HG03159 (cell line): ENCODE measurements around the gene RHOV.

ENCODE experiments used
- ATAC-seq: cut with Tn5 transposase; IDR thresholded peaks from one replicate; pipeline ENCODE4 v1.9.1; 2021; ENCODE audit warnings: mild to moderate bottlenecking, moderate library complexity; ENCODE audit not compliant: unreplicated experiment

The RHOV gene

DNA sequence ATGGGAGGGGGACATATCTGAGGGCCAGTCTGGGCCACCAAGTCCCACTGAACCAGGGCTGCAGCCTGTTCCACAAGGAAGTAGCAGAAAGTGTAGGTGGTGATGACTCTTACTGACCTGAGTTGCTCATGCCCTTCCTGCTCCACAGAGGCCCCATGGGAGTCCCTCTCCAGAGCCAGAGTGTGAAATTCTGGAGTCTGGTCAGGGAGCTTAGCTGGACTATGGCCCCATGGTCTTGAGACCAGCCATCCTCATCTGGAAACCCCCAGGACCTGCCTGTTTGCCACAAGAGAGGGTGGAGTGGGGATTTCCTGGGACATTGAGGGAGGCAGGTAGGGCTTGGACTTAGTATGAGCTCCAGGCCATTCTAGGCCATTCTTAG is 27.2 kb downstream of the RHOV start:
- no peak for ATAC-seq

DNA sequence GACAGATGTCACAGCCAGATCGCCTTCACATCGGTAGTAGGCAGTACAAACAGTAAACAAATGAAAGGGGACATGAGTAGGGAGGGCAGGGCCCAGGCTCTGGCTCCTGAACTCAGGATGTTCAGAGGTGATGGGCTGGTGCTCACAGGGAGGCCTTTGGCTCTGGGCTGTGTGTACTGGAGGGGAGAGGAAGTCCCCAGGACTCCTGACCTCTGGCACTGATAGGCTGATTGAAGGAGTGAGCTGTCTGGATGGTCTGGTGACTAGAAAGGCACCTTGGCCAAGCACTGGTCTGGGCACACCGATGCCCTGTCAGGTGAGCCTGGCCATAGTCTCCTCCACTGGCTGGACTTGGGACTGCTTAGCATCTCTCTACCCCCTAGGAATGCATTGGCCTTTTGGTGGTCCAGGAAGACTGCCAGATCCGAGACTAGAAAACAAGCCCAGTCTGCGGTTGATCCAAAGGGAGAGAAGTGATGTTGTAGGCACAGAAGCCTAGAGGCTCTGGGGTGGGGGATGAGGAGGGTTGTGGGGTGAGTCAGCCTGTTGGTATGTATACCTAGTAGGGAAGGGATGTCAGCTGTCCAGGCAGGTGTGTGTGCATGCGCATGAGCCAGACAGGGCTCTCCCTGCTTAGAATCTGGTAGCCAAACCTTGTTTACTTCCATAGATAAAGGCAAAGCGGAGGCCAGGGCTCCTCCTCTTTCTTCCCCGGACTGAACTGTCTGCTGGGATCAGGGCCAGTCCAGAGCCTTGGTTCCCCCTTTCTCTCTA is 28.3 kb downstream of the RHOV start:
- no peak for ATAC-seq

DNA sequence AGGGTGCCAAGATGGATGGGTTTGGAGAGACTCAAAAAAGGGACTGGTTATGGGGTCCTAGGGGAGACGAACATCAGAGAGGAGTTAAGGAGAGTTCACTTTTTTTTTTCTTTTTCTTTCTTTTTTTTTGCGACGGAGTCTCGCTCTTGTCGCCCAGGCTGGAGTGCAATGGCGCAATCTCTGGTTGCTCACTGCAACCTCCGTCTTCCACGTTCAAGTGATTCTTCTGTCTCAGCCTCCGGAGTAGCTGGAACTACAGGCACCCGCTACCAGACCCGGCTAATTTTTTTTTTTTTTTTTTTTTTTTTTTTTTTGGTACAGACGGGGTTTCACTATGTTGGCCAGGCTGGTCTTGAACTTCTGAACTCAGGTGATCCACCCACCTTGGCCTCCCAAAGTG is 29.0 kb downstream of the RHOV start:
- ATAC-seq: no peak

DNA sequence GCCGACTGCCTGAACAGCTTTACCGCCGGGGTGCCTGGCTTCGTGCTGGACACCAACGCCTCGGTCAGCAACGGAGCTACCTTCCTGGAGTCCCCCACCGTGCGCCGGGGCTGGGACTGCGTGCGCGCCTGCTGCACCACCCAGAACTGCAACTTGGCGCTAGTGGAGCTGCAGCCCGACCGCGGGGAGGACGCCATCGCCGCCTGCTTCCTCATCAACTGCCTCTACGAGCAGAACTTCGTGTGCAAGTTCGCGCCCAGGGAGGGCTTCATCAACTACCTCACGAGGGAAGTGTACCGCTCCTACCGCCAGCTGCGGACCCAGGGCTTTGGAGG is 29.4 kb downstream of the RHOV start:
- ATAC-seq: no peak

DNA sequence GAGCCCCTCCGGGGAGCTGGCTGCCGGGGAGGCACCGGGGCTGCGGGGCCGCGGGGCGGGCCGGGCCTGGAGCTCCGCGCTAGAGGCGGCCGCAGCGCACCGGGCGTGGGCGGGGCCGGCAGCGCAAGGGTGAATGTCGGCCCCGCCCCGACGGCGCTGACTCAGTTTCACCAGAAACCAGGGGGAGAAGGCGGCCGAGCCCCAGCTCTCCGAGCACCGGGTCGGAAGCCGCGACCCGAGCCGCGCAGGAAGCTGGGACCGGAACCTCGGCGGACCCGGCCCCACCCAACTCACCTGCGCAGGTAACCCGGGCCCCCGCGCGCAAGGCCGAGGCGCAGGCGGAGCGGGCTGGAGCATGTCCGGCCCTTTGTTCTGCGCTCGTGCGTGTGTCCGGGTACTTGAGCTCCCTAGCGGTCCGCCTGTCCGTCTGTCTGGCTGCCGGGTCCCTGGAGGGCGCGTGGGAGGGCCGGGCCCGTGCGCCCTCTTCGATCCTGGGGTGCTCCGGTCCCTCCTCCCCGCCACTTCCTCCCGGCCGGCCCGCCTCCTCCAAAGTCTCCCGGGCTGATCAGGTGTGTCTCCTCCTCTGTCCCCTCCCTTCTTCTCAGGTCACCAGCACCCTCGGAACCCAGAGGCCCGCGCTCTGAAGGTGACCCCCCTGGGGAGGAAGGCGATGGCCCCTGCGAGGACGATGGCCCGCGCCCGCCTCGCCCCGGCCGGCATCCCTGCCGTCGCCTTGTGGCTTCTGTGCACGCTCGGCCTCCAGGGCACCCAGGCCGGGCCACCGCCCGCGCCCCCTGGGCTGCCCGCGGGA is 29.9 kb downstream of the RHOV start, which contains the start of gene SPINT1:
TSS of gene SPINT1 (plus strand) at position 164 of the 811 bp plus-strand sequence. CDS start at position 671, 507 bp downstream.
- no peak for ATAC-seq

DNA sequence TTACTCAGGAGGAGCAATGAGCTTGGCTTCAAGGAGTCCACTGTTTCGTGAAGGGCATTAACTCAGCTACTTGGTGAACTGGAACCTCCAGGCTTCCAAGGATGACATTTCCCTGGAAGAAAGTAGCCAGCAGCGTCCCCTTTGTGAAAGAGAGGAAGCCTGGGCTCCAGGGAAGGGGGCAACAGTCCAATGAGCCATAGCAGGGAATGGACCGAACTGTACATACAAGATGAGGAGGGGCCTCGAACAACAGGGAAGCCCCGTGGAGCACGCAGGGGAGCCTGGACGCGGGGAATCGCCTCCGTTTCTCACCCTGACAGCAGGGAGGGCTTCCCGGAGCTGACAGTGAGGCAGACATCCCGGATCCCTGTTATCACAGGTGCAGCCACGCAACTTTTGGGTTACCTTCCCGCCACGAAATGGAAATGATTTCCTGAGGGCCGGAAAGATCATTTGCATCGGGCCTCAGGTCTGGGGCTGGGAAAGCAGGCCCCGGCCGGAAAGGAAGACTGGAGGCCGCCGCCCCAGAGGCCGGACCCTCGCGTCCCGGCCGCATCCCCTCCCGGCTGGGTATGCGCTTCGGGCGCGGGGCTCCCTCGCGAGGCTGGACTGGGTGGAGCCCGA is 30.7 kb downstream of the RHOV start:
- ATAC-seq: no peak

DNA sequence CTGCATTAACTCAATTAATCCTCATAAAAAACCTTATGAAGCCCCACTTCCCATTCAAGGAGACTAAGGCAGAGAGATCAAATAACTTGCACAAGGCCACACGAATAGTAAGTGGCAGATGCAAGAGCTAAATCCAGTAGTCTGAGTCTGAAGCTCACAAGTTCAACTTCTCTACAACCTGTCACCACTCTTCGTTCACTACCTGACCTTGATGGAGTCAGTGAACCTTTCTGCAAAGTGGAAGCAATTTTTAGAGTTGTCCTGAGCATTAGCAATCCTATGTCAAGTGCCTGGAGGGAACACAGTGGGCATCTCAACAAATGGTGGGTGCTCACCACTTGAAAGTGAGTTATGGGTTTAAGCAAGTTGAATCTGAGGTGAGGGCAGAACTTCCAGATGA is 32.3 kb downstream of the RHOV start:
- ATAC-seq: no peak

DNA sequence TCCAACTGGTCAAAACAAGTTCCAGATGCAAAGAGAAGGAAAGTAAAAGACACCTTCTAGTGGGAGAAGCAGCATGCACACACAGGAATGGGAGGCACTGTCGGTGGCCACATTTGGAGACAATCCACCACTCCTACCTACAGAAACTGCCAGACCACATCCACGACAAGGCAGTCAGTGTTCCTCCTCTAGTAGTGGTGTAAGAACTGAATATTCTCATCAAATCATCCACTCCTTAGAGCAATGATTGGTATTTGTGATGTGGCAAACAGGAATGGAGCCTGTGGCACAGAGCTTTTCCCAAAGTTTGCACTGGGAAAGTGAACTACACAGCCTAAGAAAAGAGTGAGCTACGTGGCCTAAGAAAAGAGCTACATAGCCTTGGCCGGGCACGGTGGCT is 35.3 kb downstream of the RHOV start:
- no peak for ATAC-seq

DNA sequence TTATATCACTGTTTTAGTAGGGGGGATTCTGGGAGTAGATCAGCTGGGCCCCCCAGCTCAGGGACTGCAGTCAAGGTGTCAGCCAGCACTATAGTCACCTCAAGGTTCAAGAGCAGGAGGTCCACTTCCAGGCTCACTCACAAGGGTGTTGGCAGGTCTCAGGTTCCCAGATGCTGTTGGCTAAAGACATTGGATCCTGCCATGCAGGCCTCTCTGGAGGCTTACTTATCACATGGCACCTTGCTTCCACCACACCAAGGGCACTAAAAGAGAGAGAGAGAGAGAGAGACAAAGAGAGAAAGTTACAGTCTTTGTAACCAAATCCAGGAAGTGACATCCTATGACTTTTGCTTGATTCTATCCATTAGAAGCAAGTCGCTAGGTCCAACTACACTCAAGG is 38.0 kb downstream of the RHOV start:
- ATAC-seq: no peak

DNA sequence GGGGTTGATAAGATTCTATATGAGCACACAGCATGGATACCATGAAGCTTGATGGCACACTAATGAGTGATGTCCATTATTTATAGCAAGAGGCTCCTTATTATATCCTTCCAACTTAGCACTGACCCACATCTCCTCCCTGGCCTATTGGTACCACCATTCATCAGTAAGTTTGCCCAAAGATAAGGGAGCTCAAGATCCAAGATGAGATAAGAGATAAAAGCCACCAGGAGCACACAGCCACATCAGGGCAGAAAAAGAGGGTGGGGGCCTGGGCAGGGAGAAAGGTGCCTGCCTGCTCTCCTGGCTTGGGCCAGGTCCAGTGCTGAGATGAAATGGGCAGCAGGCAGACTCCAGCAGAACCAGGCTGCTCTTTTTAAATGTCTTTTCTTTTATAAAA is 41.1 kb downstream of the RHOV start:
- ATAC-seq: no peak

DNA sequence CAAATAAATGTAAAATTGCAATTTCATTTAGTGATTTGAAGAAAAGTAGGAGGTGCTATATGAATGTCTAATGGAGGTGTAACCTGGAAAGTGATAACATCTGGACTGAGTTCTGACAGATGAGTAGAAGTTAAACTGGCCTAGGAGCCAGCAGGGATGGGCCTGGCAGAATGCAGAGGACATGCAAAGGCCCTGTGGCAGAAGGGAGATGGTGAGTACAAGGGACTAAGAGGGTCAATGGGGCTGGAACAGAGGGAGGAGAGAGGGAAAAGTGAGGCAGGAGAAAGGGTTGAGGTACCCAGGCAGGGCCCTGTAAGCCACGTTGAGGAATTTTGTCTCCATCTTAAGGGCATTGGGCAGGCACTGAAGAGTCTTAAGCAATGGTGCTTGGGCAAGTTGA is 42.2 kb downstream of the RHOV start:
- ATAC-seq: no peak

DNA sequence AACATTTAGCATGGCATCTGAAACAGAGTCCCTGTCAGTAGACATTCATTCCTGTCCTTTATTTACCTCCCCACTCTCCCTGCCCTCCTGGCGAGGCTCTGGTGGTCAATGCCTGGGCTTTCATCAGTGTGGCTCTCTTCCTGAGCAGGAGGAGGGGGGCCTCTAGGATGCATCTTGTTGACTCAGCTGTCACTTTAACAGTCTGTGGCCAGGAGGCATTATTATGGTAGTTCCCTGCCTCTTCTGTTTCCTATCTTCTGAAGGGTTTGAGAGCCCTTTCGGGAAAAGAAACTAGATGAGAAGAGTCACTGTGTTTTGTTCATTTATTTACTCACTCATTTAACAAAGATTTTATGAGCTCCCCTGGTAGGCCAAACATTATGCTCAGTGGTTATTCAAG is 43.1 kb downstream of the RHOV start:
- no peak for ATAC-seq

DNA sequence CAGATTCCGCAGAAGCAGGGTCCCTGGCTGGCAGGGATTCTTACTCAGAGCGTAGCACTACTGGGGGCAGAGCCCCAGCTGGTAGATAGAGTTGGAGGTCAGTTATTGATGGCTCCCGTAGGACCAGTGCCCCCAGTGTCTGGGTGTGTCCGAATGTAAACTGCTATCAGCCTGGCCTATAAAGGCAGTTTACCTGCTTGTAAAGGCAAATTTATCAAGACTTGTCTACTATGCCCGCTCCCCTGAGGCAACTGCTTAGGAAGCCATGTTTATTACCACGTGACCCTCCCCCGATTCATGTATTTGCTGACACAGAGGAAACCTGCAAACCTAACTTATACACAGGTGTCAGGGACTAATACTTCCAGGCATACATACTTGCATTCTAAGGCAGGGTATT is 44.9 kb downstream of the RHOV start:
- ATAC-seq: no peak

DNA sequence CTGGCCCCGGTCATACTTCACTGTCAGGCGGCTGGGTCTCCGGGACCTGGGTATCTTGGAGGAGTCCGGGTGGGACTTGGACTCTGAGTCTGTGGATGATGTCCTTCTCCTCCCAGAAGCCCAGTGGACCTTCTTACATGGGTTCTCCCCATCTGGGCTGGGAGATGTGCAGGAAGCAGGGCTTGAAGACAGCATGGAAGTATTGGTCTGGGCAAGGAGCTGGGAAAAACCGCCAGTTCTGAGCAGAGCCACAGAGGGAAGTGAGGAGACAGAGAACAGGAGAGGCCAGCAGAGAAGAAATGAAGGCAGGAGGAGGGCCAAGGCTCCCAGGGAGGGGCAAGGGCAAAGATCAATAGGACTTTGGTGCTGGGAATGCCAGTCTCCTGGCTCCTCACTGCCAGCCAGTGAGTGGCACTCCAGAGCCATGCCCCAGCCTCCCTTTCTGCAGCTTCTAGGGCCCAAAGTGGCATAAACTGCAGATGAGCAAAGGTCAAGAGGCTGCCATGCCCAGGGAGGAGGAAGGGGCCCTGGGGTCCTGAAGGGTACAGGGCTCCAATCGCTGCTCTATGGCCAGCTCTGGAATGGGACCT is 45.5 kb downstream of the RHOV start, which contains the start of gene PPP1R14D:
TSS of gene PPP1R14D (minus strand) at position 262 of the 590 bp plus-strand sequence. CDS start at position 195, 67 bp downstream.
- no peak for ATAC-seq

DNA sequence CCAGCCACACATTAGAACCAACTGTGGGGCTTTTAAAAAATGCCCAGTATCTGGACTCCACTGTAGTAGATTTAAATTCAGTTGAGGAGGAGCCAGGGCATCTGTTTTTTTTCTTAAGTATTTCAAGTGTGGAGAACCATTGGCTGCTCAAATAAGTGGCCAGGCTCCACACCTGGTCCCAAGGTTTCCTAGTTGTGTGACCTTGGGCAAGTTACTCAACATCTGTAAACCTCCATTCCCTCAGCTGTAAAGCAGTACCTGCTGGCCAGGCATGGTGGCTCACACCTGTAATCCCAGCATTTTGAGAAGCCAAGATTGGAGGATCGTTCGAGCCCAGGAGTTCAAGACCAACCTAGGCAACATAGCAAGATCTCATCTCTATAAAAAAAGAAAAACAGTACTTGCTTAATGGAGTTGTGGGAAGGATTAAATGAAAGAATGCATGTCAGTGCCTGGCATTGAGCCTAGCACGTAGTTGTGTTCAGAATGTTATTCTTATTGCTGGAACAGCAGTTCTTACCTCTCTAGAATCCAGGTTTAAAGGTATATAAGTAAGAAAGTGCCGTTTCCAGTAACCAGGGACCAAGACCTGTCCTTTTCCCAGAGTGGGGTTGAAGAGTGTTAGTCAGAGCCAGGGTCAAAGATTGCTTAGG is 47.5 kb downstream of the RHOV start:
- ATAC-seq: no peak

DNA sequence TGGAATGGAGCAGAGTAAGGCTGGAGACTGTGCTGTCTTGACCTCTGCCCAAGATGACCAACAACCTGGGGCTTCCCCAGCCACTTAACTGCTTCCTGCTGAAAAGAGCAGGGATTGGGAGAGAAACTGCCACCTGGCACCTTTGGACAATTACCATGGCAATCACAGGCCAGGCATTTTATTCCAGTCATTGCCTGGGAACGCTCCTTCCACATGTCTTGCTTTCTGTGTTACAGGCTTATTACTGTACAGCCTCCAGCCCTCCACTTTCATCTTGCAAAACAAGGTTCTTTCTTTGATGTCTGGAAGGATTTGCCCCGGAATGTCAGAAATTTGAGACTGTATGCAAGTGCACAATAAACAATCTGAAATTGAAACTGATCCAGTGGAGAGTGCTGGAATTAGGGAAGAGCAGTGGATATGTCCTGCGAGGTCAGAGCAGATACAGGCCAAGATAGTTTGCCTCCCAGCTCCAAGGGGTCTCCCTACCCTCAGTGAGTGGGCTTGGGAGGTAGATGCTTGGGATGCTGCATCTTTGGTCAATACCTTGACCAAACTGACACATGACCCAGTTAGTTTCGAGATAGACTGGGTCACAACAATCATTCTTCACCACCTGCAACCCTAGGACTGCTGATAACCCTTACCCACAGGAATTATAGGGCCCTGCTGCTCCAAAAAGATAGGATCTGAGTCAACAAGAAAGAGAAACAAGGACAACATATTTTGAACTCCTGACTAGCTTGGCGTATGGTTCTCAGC is 48.2 kb downstream of the RHOV start:
- ATAC-seq: no peak

DNA sequence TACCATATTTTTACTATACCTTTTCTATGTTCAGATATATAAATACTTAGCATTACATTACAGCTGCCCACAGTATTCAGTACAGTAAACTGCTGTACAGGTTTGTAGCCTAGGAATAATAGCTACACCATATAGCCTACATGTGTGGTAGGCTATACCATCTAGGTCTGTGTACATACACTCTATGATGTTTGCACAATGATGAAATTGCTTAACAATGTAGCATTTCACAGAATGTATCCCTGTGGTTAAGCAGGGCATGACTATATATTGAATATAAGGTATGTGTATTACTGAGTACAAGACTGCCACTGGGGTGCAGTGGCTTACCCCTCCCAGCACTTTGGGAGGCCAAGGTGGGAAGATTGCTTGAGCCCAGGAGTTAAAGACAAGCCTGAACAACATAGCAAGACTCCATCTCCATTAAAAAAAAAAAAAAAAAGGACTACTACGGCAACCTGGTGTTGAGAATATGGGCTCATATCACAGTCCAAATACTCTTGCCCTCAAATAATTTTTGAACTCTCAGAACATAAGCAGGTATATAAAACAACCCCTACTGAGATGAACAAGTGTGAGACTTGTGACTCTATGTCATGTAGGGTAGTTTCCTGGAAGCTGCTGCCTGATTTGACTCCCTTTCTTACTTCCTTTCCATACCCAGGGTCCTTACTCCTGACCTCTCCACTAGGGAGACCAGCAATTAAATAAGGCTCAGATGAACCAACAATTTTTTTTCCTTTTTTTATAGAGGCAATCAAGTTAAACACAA is 50.3 kb downstream of the RHOV start:
- no peak for ATAC-seq
